Islet precursor cell (in vitro differentiated cells): ENCODE data around the gene BARHL2.

Experiments
- DNase-seq: peaks from one replicate; pipeline ENCODE4 v3.0.0-alpha.2; 2018

Gene BARHL2

DNA sequence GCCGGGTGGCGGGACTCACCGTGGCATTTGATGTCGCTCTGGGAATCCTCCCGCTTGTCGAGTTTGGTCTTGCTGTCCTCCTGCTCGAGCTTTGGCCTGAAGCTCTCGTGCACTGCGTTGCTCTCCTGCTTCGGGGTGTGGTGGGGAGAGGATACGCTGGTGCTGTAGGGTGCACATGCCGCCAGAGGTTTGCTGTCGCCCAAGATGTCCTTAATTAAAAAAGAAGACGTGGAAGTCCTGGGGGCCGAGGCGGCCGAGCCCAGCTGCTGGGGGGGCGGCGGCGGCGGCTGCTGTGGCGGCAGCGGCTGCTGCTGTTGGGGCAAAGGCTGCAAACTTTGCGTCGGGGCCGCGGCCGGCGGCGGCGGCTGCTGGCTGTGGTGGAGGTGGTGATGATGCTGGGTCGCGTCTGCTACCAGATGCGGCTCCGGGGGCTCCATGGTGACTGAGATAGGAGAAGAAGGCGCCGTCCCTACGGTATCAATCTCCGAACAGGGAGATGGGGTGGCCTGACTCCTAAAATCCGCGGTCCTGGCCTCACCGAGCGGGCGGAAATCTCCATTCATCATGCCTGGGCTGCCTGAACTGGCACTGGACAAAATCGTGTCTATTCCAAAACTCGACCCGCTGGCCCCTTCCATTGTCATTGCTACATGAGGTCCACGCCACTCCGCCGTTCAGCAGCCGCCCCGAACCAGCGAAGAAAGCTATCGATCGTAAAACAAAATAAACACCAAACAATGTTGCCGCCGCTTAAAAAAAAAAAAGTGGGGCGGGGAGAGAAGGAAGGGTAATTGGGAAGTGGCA, at the start of gene BARHL2:
Gene BARHL2, minus strand, starts transcription at position 751 of the 804 bp plus-strand sequence. Its CDS starts 107 bp downstream, at position 644.
- no peak for DNase-seq

- no peak for DNase-seq
Measured at GRCh38 chr1:90763930-90764329, 46.8 kb upstream of the BARHL2 start.

DNA sequence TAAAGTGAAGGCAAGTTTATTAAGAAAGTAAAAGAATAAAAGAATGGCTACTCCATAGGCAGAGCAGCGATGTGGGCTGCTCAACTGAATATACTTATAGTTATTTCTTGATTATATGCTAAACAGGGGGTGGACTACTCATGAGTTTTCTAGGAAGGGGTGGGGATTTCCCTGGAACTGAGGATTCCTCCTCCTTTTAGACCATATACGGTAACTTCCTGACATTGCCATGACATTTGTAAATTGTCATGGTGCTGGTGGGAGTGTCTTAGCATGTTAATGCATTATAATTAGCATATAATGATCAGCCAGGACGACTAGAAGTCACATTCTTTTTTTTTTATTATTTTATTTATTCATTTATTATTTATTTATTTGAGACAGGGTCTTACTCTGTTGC, 46.4 kb upstream of the BARHL2 start:
- no peak for DNase-seq

DNA sequence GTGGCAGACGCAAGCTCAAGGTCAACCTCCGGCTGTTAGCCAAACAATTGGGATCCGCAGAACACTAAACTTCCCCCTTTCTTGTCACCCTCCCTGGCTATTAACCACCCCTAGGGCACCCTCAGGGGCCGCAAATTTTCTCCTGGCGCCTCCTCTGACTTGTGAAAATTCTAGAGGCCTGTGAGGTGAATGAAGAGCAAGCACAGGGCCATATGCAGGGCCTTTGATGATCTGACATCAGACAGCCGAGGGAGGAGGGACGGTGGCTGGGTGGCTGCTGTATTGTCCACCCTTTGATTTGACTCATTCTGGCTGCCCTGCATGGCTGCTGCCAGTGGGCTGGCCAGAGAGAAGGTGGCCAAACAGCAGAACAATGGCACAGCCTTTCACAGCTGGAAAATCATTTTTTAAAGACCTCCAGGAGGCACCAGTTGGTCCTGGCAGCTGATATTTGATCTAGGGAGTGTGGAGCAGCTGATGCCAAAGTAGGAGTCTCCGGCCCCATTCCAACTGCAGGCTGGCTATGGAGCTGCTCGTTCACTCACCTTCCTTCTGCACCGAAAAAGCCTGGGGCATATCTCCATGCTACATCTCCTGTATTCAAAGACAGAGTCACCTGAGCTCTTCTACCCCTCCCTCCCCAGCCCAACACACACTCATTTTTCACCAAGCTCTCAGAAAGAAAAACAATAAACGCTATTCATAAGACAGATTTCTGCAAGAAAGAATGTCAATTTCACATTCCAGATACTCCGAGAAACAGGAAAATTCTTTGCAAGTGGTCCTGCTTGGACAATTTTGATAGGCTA, 44.9 kb upstream of the BARHL2 start:
- DNase-seq = peak; percentile 67

GRCh38 chr1:90761156-90761555, 44.1 kb upstream of the BARHL2 start:
- DNase-seq = no peak

DNA sequence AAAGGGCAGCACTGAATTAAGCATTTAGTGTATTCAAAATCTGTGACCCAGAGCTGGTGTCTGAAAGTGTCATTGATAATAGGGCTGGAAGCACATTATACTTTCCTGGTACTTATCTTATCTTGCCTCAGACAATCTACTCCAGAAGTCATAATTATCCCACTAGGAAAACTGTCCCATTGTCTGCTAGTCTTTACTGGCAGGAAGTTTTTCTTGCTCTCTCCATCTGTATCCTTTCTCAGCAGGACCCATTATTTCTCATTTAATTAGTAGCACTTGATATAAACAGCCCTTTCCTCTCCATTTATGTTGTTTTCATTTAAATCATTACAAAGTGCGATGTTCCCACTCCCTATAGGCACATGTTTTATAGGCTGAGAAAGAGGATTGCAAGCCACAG, 36.5 kb upstream of the BARHL2 start:
- DNase-seq = no peak

- DNase-seq = no peak
Measured at GRCh38 chr1:90748668-90749067, 31.6 kb upstream of the BARHL2 start.

GRCh38 chr1:90746857-90747256, 29.8 kb upstream of the BARHL2 start:
- no peak for DNase-seq

DNA sequence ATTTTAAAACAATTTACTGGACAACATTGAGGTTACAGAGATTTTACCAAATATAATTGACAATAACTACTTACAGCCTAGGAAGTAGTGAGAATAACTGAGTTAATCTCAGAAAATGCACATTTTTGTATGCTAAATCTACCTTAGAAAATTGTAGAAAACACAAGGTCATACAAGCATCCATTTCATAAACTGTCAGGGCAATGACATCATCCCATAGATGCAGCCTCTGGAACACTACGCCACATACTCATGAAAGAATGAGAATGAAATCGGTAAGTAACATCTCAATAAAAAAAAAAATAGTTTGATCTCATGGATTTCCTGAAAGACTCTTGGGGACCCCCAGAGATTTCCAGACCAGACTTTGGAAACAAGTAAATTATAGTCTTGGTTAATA, 28.9 kb upstream of the BARHL2 start:
- no peak for DNase-seq

- DNase-seq = peak; percentile 2
Measured at GRCh38 chr1:90732136-90732535, 15.0 kb upstream of the BARHL2 start.

DNA sequence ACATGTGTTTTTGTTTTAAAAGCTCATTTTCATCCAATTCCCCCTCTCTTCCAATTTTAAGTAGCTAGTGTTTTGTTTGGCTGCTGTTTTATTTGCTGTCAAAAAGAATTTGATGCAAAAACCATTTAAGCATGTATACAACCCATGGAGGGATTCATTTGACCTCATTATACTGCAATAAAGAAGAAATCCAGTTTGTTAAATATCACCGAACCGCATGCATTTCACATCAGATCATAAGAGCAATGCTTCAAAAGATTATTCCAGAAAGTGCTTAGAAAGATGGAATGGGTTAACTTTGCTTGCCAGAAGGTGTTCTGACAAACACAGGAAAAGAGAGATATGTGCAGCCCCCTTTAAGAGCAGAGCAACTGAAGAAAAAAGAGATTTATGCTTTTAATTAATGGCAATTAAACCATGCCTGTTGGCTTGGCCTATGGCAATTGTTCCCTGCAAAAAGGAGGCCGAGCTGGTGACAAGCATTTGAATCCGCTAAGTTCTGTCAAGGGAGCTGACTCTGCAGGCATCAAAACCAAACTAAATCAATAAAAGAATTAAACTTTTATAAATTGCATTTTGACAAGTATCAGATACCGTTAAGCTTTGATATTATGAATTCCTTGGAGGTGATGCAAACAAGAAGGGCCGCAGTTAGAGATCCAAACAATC, 14.4 kb upstream of the BARHL2 start:
- no peak for DNase-seq

GRCh38 chr1:90730243-90731022, 13.3 kb upstream of the BARHL2 start:
- peak; percentile 55 for DNase-seq

DNA sequence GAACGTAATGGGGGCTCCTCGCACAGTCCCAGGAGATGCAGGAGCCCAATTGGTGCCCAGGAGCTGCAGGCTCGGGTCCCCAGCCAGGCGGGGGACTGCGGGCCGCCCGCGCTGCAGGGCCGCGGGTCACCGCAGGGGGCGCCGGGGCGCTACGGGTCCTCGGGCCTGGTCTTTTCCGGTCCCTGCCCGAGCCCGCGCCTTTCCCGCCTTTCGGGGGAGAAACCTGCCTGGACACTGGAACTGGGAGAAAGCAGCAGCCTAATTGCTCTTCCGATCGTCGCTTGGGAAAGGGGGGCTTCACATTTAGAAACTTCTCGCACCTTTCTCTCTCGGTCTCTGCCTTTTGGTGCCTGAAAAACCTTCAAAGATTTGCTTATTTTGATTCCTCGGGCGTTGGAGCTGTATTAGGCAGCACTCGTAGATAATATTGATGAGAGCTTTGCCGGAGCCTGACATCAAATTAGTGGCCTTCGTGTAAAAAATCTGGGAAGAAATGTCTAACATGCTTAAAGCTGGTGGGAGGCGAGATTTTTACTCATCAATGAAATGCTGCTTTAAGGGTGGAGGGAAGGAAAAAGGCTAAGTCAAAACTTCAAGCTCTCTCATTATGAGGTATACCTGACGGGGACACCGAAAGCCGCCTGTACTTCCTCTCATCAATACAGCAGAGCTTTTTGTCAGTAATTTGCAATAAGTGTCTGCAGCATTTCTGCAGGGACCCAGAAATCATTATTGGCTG, 12.6 kb upstream of the BARHL2 start:
- peak; percentile 86 for DNase-seq

GRCh38 chr1:90728502-90729287, 11.6 kb upstream of the BARHL2 start:
- no peak for DNase-seq

DNA sequence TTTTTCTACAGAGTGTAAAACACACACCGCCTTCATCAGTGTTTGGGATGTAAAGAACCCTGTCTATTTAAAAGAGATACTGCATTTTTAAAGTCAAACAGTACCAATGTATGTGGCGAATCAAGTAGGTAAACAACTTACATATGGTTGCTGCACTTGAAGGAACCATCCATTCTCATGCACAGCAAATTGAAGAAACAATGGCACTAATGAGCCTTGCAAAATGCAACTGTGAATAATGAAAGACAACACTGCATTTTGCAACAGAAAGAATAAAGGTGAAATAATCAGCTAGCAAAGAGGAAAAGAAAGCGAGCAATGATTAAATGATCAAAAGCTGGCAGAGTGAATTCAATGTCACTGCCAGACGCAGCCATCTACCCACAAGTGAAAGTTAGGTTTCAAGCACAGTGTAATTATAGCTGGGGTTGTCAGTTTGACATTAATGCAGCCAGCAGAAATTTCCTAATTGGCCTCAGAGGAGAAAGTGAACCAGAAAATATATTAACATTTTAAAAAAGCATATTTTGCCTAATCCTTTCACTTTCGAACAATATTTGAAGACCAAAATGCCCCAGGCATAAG, 10.9 kb upstream of the BARHL2 start:
- DNase-seq = no peak

DNA sequence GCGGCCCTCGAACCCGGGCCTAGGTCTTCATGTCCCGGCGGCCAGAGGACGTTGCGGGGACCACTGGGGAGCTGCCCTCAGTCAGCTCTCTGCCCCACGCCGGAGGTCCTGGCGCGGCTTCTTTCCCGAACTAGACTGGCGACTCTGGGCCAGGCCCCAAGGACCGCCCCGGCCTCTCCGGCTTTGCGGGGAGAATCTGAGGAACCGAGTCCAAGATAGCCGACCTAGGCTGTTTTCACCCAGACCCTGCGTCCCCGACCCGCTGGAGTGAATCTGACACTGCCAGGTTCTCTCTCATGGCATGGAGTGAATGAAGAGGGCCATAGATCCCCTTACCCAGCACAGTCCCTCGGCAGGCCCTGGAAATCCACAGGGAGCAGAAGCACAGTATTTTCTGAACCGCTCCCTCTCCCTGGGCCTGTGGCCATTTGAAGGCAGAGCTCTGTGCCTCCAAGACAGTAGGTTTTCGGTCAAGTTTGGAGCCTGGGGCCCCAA, 9.9 kb upstream of the BARHL2 start:
- no peak for DNase-seq

GRCh38 chr1:90726425-90726985, 9.4 kb upstream of the BARHL2 start:
- DNase-seq = no peak

DNA sequence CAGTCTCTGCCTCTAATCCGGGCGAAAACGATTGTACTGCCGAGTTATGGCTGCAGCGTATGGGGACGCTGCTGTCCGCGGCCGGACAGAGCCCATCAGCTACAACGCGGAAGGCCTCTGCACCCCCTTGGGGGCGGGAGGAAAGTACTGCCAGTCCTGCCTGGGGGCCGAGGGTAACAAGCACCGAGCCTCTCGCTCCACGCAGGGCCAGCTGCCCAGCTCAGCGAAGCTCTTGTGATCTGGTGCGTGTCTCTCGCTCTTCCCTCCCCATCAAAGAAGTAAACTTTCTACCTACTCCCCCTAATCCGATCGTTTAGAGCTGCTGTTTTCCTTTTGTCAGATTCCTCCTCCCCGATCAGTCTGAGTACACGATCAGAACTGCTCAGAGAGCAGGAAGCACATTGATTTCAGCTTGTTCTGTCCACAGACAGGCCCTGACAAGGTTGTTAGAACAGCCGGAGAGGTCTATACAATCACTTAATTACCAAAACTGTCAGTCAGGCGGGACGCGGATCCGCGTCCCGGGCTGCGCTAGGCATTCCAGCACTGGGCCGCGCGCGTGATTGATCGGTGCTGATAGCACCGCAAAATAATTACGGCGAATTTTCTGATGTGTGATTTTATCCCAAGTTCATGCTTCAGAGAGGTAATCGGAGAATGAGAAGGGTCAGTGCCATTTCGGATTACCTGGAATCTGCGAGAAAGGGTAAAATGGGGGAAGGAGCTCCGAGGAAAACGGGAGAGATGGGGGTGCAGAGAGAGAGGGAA, 8.7 kb upstream of the BARHL2 start:
- DNase-seq = no peak

DNA sequence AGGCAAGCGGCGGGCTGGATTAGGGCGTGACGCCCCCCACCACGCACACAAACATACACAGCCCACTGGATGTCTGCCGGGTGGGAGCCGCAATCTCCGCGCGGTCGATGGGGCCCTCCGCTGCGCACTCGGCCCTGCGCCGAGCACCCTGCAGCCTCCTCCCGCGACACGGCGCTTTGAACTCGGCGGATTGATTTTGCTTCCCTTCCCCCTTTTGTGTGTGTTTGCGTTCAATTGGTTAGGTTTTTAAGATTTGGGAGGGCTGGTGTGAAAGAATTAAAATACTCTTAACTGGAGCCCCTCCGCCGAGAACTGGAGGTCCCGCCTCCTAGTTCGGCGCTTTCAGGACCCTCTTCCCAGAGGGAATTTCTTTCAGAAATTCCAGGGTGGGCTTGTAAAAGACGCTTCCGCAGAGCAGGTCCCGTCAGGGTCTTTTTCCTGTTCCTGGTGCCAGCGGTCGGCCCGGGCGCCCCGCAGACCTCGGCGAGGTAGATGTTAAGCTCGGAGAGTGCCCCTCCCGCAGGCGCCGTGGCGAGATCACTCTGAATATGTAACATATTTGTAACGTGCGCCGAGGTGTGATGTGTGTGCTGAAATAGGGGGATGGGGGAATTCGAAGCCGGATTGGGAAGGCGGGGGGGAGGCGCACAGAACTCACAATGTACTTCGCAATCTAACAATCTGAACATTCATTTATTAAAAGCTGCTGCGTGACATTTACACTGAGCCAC, 8.0 kb upstream of the BARHL2 start:
- no peak for DNase-seq
